Gastroesophageal sphincter (tissue), 4 donors: Measurements from ENCODE around the gene DCLK2. TPM values are rescaled to one million over a fixed set of nuclear protein-coding genes. Genes with fewer than 3 reads are reported as not detected.

ENCODE experiments used
- ATAC-seq: fragments of 150-250 bp; one replicate; pipeline ENCODE4 v1.9.1; 2016; ENCODE audit warnings: mild to moderate bottlenecking, moderate library complexity
- H3K27ac ChIP-seq, 4 donors: fragments of 200-600 bp; sonication (generic) in 3 of 4; 1 replicate in 3 of 4; 2 replicates in 1 of 4; pipeline ENCODE4 v1.5.1; 2016 to 2019
- H3K27me3 ChIP-seq: fragments of 200-600 bp; sonication (generic); one replicate; pipeline ENCODE4 v1.5.1; 2019
- H3K36me3 ChIP-seq, 2 donors: fragments of 200-600 bp; sonication (generic); one replicate each; pipeline ENCODE4 v1.5.1; 2019; ENCODE audit warnings: control low read depth in 1 of 2
- H3K4me1 ChIP-seq, 3 donors: fragments of 200-600 bp; sonication (generic); 1 replicate in 2 of 3; 2 replicates in 1 of 3; pipeline ENCODE4 v1.5.1; 2016 to 2019; ENCODE audit warnings: control low read depth in 2 of 3
- H3K4me3 ChIP-seq, 2 donors: fragments of 200-600 bp; sonication (generic); one replicate each; pipeline ENCODE4 v1.5.1; 2019; ENCODE audit warnings: mild to moderate bottlenecking in 1 of 2, moderate library complexity in 1 of 2
- H3K9me3 ChIP-seq, 3 donors: fragments of 200-600 bp; sonication (generic); one replicate each; pipeline ENCODE4 v1.5.1; 2017 to 2019; ENCODE audit warnings: control low read depth in 2 of 3
- EP300 ChIP-seq: sonication (generic); formaldehyde crosslinking; IDR thresholded peaks from one replicate; pipeline ENCODE4 v1.6.1; 2017; ENCODE audit warnings: antibody characterized with exemption, mild to moderate bottlenecking
- POLR2A ChIP-seq, 2 donors: fragments of 450-650 bp; IDR thresholded peaks; one replicate each; pipeline ENCODE4 v1.6.1; 2017; ENCODE audit warnings: antibody characterized with exemption in 2 of 2, mild to moderate bottlenecking in 2 of 2, moderate library complexity in 1 of 2
- POLR2AphosphoS5 ChIP-seq: sonication (generic); formaldehyde crosslinking; IDR thresholded peaks from one replicate; pipeline ENCODE4 v1.6.1; 2017; ENCODE audit warnings: antibody characterized with exemption
- WGBS, 2 donors: methylation state at CpG; one replicate each; pipeline ENCODE4 v1.1.5; 2018; ENCODE audit warnings: low coverage in 1 of 2; 5-methylcytosine and 5-hydroxymethylcytosine counted together
- total RNA-seq, 4 donors: library from RNA; depleted of rRNA; stranded (reverse); fragments of >200 nt; gene quantifications; one replicate each; pipeline ENCODE4 v1.1.0, GENCODE V29; 2016
- TF ChIP-seq, protein P1 (sequence below), 4 experiments: fragments of 200-600 bp in 2 of 4; fragments of 450-650 bp in 2 of 4; sonication (generic) in 1 of 4; IDR thresholded peaks; one replicate each; pipeline ENCODE4 v1.5.1; 2017 to 2019; ENCODE audit warnings: antibody characterized with exemption in 4 of 4, mild to moderate bottlenecking in 2 of 4, moderate library complexity in 2 of 4

Gene DCLK2
- total RNA-seq, 4 donors from 2014 or later, result 17.1 to 33.0 (median 19.7) TPM

DNA sequence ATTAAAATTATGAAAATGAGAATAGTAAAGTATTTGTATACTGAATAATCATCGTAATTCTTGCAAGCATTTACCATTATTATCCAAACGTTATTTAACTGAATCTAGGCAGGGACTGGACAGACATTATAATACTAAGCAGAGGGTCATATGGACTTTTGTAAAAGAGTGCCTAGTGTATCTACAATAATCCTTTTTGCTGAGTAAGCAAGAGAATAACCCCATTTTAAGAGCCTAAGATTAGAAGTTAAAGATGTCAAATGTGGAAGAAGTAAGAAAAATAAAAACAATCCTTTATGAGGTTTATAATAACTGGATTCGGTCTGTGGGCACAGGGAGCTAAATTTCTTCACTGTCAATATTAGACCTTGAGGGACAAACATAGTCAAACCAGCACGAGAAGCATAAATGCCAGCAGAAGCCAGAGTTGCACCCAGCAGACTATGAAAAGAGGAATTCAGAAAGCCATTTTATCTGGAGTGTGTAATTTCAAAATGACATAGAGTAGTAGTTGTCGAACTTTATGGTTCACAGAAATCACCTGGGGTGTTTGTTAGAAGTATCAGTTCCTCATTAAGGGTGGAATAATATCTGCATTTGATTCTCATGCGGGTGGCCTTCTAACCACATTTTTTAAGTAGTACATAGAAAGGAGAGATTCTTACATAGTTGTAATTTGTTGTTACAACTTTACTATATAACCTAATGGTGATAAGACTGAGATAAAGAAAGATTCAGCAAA lies 39.7 kb upstream of the DCLK2 start:
- Histone ChIP-seq H3K36me3 (no peaks in the 10 kb centered on the region), H3K27me3 (no peaks in the 10 kb centered on the region), H3K27ac (no peak overlapping the region), H3K4me1 (peaks cover 0 to 9% (median 0%) of the 10 kb centered on the region in 3 donors), H3K4me3 (no peak overlapping the region), H3K9me3 (no peaks in the 10 kb centered on the region)
- 80 to 91% methylated on average over 6 of the region's 6 CpGs for WGBS, 2 donors
- no peak for ATAC-seq
- no peak for TF ChIP-seq POLR2AphosphoS5
- TF ChIP-seq, protein P1, sequence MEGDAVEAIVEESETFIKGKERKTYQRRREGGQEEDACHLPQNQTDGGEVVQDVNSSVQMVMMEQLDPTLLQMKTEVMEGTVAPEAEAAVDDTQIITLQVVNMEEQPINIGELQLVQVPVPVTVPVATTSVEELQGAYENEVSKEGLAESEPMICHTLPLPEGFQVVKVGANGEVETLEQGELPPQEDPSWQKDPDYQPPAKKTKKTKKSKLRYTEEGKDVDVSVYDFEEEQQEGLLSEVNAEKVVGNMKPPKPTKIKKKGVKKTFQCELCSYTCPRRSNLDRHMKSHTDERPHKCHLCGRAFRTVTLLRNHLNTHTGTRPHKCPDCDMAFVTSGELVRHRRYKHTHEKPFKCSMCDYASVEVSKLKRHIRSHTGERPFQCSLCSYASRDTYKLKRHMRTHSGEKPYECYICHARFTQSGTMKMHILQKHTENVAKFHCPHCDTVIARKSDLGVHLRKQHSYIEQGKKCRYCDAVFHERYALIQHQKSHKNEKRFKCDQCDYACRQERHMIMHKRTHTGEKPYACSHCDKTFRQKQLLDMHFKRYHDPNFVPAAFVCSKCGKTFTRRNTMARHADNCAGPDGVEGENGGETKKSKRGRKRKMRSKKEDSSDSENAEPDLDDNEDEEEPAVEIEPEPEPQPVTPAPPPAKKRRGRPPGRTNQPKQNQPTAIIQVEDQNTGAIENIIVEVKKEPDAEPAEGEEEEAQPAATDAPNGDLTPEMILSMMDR (IDR thresholded peaks at IDR 0.05), result no peak
- no peak for TF ChIP-seq EP300
- no peak for TF ChIP-seq POLR2A (IDR thresholded peaks at IDR 0.05)

DNA sequence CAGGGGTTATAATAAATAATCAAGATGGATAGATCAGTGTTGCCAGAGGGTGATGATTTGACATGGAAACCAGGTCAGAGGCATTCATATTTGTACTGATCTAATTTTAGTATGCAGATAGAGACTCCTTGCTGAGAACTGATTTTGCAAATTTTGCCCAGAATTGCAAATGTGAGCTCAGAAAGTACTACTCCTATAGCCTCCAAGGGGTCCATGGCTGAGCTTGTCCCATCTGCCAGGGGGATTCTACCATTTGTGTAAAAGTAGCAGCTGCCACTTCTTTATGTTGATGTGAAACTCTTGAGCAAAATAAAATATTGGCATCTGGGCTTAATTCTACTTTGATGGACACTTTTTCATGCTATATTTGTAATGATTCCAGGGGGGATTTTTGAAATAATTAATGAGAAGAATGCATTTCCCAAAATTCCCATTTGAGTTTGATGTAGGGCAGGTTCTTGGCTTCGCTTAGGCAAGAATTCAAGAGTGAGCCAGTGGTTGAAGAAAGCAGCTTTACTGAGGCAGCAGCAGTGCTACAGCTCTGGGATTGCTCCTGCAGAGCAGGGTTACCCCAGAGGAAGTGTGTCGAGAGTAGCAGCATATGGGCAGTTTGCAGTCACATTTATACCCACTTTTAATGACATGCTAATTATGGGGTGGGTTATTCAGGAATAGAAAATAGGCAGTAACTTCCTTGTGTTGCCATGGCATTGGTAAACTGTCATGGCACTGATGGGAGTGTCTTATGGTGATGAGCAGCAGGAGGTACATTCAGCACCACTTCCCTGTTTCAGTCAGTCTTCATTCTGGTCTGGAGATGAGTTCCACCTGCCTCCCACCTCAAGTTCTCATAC lies 38.7 kb upstream of the DCLK2 start:
- Histone ChIP-seq H3K27ac (no peak overlapping the region), H3K4me3 (no peak overlapping the region), H3K4me1 (no peaks in the 10 kb centered on the region), H3K27me3 (no peaks in the 10 kb centered on the region), H3K36me3 (no peaks in the 10 kb centered on the region), H3K9me3 (no peaks in the 10 kb centered on the region)
- TF ChIP-seq, protein P1 (IDR thresholded peaks at IDR 0.05), result no peak
- no peak for TF ChIP-seq POLR2AphosphoS5
- TF ChIP-seq EP300, result no peak
- 63 to 86% methylated on average over 1 of the region's 2 CpGs for WGBS, 2 donors
- no peak for ATAC-seq

DNA sequence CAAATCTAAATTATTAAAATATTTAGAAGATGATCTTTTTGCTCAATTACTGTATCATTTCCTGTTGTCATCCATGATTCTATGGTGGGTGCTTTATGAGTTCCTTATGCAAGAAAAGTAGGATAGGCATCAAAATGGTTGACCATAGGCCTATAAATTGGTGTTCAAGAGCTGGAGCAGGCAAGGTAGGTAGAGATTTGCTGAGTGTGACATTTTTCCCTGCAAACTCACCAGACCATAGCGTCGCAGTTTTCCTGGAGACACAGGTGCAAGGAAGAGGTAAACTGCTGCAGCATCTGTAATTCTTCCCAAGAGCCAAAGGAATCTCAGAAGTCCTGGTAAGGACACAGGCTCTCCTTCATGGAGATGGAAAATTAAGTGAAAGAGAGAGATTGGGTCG lies 33.7 kb upstream of the DCLK2 start:
- no peaks in the 10 kb centered on the region for H3K4me1 ChIP-seq
- TF ChIP-seq POLR2AphosphoS5 (no peak), EP300 (no peak), POLR2A (IDR thresholded peaks at IDR 0.05) (no peak)
- TF ChIP-seq, protein P1 (IDR thresholded peaks at IDR 0.05), result no peak
- no peak overlapping the region for H3K27ac ChIP-seq
- ATAC-seq, result no peak
- H3K36me3 ChIP-seq, result no peaks in the 10 kb centered on the region
- WGBS, 2 donors, result 96% methylated on average over 3 of the region's 3 CpGs; no CpG with 5 or more reads in 1 of the 2 donors
- no peaks in the 10 kb centered on the region for H3K9me3 ChIP-seq
- H3K4me3 ChIP-seq, result no peak overlapping the region
- H3K27me3 ChIP-seq, result no peaks in the 10 kb centered on the region

DNA sequence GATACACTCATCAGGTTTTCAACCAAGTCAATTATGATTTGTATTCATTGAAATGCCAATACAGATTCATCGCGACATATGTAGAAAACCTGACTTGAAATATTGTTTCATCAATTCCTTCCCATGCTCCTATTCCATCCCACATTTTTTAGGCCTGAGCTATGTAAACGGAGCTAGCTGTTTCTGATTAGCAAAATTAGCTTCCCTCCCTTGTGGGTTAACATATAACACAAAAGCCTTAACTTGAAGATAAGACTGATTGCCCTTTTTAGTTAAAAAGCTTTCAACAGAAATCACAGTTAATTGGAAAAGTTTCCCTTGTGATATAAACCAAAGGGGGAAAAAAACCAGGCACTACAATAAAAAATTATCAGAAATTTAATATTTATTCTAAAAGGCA lies 32.8 kb upstream of the DCLK2 start:
- no peaks in the 10 kb centered on the region for H3K4me1 ChIP-seq
- TF ChIP-seq POLR2A (IDR thresholded peaks at IDR 0.05), result no peak
- TF ChIP-seq, protein P1 (IDR thresholded peaks at IDR 0.05), result no peak
- TF ChIP-seq POLR2AphosphoS5, result no peak
- no peak for TF ChIP-seq EP300
- ATAC-seq, result no peak
- H3K27me3 ChIP-seq, result no peaks in the 10 kb centered on the region
- no peaks in the 10 kb centered on the region for H3K36me3 ChIP-seq
- H3K9me3 ChIP-seq, result no peaks in the 10 kb centered on the region
- no peak overlapping the region for H3K27ac ChIP-seq
- H3K4me3 ChIP-seq, result no peak overlapping the region
- WGBS, 2 donors, result 86 to 92% methylated on average over 3 of the region's 3 CpGs
